ENCODE measurements around the gene CTU2. TPM values are rescaled to one million over a fixed set of nuclear protein-coding genes. Genes with fewer than 3 reads are reported as not detected.
A peak's percentile ranks its signal among the peaks of the same experiment; 100 is the strongest.

The CTU2 gene
- total RNA-seq, 2 donors from 2014 or later: 15.0 to 19.1 TPM

- 78% methylated on average over 5 of the region's 5 CpGs for WGBS
- H3K27me3 ChIP-seq (replicated peaks; ENCODE audit: insufficient read depth): no peaks in the 10 kb centered on the region
- no peak overlapping the region for H3K27ac ChIP-seq
- no peak for DNase-seq (ENCODE audit: low spot score)
- H3K36me3 ChIP-seq: no peaks in the 10 kb centered on the region
- TF ChIP-seq POLR2A (IDR thresholded peaks at IDR 0.05): no peak
- TF ChIP-seq POLR2AphosphoS5 (IDR thresholded peaks at IDR 0.05): no peak
- no peak for TF ChIP-seq CTCF (IDR thresholded peaks at IDR 0.05)
- intact Hi-C loops (cut with DNase I): no loop called here
- H3K4me1 ChIP-seq (replicated peaks): peaks cover 4% of the 10 kb centered on the region
- no peak overlapping the region for H3K4me3 ChIP-seq
- H3K9me3 ChIP-seq: no peaks in the 10 kb centered on the region
Observed at GRCh38 chr16:88680554-88681083, 25.7 kb upstream of the CTU2 start.

- Histone ChIP-seq H3K4me1 (replicated peaks) (peaks cover 6% of the 10 kb centered on the region), H3K36me3 (no peaks in the 10 kb centered on the region), H3K9me3 (no peaks in the 10 kb centered on the region), H3K27me3 (replicated peaks; ENCODE audit: insufficient read depth) (no peaks in the 10 kb centered on the region), H3K27ac (no peak overlapping the region), H3K4me3 (no peak overlapping the region)
- 57% methylated on average over 31 of the region's 31 CpGs for WGBS
- TF ChIP-seq POLR2A (IDR thresholded peaks at IDR 0.05) (no peak), POLR2AphosphoS5 (IDR thresholded peaks at IDR 0.05) (no peak), CTCF (IDR thresholded peaks at IDR 0.05) (peak in 1 of 4 experiments; percentile 19)
- no peak for DNase-seq (ENCODE audit: low spot score)
- intact Hi-C loops (cut with DNase I): no loop called here
Observed at GRCh38 chr16:88681084-88681680, 25.1 kb upstream of the CTU2 start.

- H3K27me3 ChIP-seq (replicated peaks; ENCODE audit: insufficient read depth): no peaks in the 10 kb centered on the region
- 31% methylated on average over 21 of the region's 21 CpGs for WGBS
Observed at GRCh38 chr16:88681709-88682451, 24.4 kb upstream of the CTU2 start.

GRCh38 chr16:88684569-88685155 is 21.6 kb upstream of the CTU2 start:
- peaks cover 3% of the 10 kb centered on the region for H3K27me3 ChIP-seq (replicated peaks; ENCODE audit: insufficient read depth)
- no peak overlapping the region for H3K4me3 ChIP-seq
- TF ChIP-seq POLR2A (IDR thresholded peaks at IDR 0.05) (no peak), CTCF (IDR thresholded peaks at IDR 0.05) (no peak), POLR2AphosphoS5 (IDR thresholded peaks at IDR 0.05) (no peak)
- H3K36me3 ChIP-seq: no peaks in the 10 kb centered on the region
- intact Hi-C loops (cut with DNase I): no loop called here
- WGBS: 68% methylated on average over 15 of the region's 15 CpGs
- peaks cover 6% of the 10 kb centered on the region for H3K4me1 ChIP-seq (replicated peaks)
- H3K27ac ChIP-seq: no peak overlapping the region
- no peaks in the 10 kb centered on the region for H3K9me3 ChIP-seq
- DNase-seq (ENCODE audit: low spot score): no peak

More at GRCh38 chr16:88681709-88682451, 24.4 kb upstream of the CTU2 start:
- H3K9me3 ChIP-seq: no peaks in the 10 kb centered on the region
- peaks cover 6% of the 10 kb centered on the region for H3K4me1 ChIP-seq (replicated peaks)
- intact Hi-C loops (cut with DNase I): no loop called here
- no peaks in the 10 kb centered on the region for H3K36me3 ChIP-seq
- no peak overlapping the region for H3K4me3 ChIP-seq
- no peak for DNase-seq (ENCODE audit: low spot score)
- TF ChIP-seq POLR2A (IDR thresholded peaks at IDR 0.05) (no peak), POLR2AphosphoS5 (IDR thresholded peaks at IDR 0.05) (no peak), CTCF (IDR thresholded peaks at IDR 0.05) (no peak)
- H3K27ac ChIP-seq: no peak overlapping the region
